GM12801 (cell line): Measurements from ENCODE around the gene SLC35F3.

Experiments used
- CTCF ChIP-seq: IDR thresholded peaks from one replicate; pipeline ENCODE4 v1.5.1; 2011; ENCODE audit warnings: control low read depth; ENCODE audit not compliant: insufficient read length; ENCODE audit errors: extremely low read depth

Gene SLC35F3

GRCh38 chr1:234226113-234226818, 321.8 kb downstream of the SLC35F3 start:
- TF ChIP-seq CTCF, result no peak

- no peak for TF ChIP-seq CTCF
Observed at GRCh38 chr1:234226819-234227165, 322.3 kb downstream of the SLC35F3 start.

- TF ChIP-seq CTCF, result no peak
Observed at GRCh38 chr1:234229581-234230387, 325.3 kb downstream of the SLC35F3 start.

- no peak for TF ChIP-seq CTCF
Observed at GRCh38 chr1:234230414-234230862, 326.0 kb downstream of the SLC35F3 start.

- TF ChIP-seq CTCF, result no peak
Observed at GRCh38 chr1:234231061-234231892, 326.8 kb downstream of the SLC35F3 start.

- TF ChIP-seq CTCF, result no peak
Observed at GRCh38 chr1:234231893-234232276, 327.4 kb downstream of the SLC35F3 start.

- no peak for TF ChIP-seq CTCF
Observed at GRCh38 chr1:234234199-234234598, 329.7 kb downstream of the SLC35F3 start.
